DOHH2 (cell line): Measurements from ENCODE around the gene DOK3.

Experiments
- CTCF ChIP-seq: fragments of 200-600 bp; sonication (generic); IDR thresholded peaks from one replicate; pipeline ENCODE4 v1.5.1; 2014; ENCODE audit warnings: antibody characterized with exemption, mild to moderate bottlenecking, low read depth, low read length; ENCODE audit not compliant: poor library complexity, severe bottlenecking
- EZH2phosphoT487 ChIP-seq: fragments of 200-600 bp; sonication (generic); IDR thresholded peaks from 2 replicates; pipeline ENCODE4 v1.6.1; 2017; ENCODE audit warnings: borderline replicate concordance, mild to moderate bottlenecking, antibody characterized with exemption, low read length, moderate library complexity, mixed read lengths

- peak; percentile 98 for TF ChIP-seq CTCF
- TF ChIP-seq EZH2phosphoT487, result no peak
Measured at GRCh38 chr5:177500685-177501522, 8.7 kb downstream of the DOK3 start.
